HG03066 (cell line): Measurements from ENCODE around the gene PNO1.
A peak's percentile ranks its signal among the peaks of the same experiment; 100 is the strongest.

Experiments
- ATAC-seq: cut with Tn5 transposase; IDR thresholded peaks from one replicate; pipeline ENCODE4 v1.9.1; 2021; ENCODE audit warnings: low read depth; ENCODE audit not compliant: unreplicated experiment

PNO1 gene

DNA sequence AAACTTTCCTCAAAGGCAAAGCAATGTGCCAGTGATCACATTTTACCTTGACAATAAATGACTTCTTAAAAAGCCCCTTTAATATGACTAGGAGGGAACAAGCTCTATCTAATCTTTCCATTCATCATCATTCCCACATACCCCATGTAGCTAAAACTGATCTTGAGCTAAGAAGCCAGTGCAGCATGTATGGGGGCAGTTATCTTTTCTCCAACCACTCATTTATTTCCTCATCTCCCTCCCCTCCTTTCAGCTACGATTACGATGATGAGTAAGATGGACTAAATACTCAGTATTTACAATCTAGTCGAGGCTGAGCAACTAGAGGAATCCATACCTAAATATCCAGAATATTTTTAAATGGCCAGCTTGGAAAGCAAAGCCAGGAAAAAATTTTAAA, 35.5 kb downstream of the PNO1 start:
- no peak for ATAC-seq

DNA sequence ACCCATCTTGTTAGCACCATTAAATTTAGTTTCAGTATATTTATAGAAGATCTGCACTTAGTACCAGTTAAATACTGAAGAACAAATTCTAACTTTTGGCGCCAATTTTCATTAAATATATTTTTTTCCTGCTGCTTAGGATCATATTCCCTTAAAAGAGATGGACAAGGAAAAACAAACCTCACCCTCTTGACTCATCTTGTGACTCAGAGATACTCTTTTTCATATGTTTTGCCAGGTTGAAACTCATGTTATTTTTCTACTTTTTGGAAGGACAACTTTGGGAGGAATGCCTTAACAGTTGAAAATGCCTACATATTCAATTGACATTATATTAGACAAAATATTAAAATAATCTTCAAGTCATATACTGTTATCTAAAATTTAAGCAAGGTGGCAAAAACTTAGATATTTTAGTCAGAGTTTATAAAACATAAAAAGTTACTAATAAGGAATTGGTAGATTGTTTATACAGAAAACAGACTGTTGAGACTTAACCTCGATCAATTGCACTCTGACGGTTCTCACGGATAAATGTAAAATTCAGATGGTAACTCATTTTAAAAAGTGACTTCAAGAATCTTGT, 36.2 kb downstream of the PNO1 start:
- no peak for ATAC-seq

GRCh38 chr2:68195096-68195495, 37.4 kb downstream of the PNO1 start:
- ATAC-seq: no peak

- no peak for ATAC-seq
These were observed 38.5 kb downstream of the PNO1 start for GRCh38 chr2:68196120-68196716.

DNA sequence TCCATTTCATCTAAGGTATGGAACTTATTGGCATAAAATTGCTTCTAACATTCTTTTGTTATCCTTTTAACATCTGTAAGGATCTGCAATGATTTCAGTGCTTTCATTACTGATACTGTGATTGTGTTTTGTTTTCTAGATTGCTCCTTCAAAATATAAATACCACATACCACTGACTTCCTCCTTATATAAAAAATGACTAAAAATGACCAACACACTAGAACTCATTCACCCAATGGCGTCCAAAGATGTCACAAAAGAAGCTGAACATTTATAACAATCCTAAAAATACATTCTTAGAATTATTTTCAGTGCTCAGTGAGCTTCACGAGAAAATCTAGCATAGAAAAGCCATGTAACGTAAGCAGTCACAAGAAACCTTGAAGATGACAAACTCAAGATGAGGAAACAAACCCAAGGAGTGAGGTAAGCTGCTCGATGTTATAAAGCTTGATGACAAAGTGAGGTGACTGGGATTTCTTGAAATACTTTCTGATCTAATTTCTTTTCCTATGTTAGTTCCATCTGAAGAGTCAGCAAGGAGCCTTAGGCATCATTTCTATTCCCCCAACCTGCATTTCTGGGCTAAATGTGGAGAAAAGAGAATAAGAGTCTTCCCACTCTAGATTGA, 42.6 kb downstream of the PNO1 start:
- ATAC-seq: no peak

DNA sequence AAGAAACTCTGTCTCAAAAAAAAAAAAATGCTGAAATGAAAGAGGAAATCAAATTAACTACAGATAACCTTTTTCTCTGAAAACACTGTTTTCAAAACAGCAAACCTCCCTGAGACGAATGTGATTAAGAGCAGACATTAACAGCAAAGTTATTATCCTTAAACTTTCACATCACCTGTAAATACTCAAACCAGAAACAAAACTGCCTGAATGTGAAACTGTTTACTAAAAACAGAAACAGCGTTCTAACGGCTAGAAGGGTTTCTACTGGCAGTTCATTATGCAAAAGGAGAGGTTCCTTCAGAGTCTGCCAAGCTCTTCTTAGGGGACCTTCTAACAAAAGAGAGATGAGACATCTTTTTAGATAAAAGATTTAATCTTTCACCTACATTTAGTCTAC, 45.9 kb downstream of the PNO1 start:
- peak; percentile 87 for ATAC-seq

GRCh38 chr2:68206793-68207192, 49.1 kb downstream of the PNO1 start:
- ATAC-seq: no peak

DNA sequence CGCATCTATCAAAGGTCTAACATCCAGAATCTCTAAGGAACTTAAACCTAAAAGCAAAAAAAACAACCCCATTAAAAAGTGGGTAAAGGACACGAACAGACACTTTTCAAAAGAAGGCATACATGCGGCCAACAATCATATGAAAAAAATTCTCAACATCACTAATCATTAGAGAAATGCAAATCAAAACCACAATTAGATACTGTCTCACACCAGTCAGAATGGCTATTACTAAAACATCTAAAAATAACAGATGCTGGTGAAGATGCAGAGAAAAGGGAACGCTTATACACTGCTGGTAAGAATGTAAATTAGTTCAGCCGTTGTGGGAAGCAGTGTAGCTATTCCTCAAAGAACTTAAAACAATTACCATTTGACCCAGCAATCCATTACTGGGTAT, 56.7 kb downstream of the PNO1 start:
- peak; percentile 79 for ATAC-seq

- no peak for ATAC-seq
These were observed 59.0 kb downstream of the PNO1 start for GRCh38 chr2:68216454-68217310.

DNA sequence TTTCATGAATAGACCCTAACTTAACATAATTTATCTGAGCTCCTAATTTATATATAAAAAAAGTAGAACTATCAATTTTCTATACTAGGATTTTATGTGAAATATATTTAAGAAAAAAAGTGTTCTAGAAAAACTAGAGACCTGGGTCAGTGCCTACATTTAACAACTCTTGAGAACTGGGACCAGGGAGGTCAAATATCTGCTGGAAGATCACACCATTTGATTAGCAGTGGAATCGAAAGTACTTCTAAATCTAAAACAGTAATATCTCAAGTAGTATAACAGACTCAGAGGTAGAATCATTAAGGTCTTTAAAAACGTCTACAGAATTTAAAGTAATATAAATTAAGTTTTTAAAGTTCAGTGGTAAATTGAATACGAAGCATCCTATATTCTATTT, 60.0 kb downstream of the PNO1 start:
- ATAC-seq: no peak

GRCh38 chr2:68218343-68218901, 60.7 kb downstream of the PNO1 start:
- no peak for ATAC-seq

GRCh38 chr2:68222287-68222686, 64.6 kb downstream of the PNO1 start:
- ATAC-seq: no peak

DNA sequence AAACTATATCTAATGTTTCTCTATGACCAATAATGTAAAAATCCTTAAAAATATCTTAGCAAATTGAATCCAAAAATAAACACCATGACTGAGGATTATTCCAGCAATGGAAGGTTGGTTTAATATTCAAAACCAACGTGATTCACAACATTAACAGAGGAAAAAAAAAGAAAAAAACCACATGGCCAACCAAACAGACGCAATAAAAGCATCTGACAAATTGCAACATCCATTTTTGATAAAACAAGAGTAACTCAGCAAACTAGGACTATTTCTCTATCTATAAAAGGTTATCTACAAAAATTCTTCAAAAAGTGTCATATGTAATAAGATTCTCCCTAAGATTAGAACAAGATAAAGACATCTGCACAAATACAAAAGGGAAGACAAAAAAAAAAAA, 65.7 kb downstream of the PNO1 start:
- ATAC-seq: no peak

- no peak for ATAC-seq
These were observed 67.5 kb downstream of the PNO1 start for GRCh38 chr2:68225119-68225632.
